ENCODE results near the gene TMEM255B. TPM values are rescaled to one million over a fixed set of nuclear protein-coding genes. Genes with fewer than 3 reads are reported as not detected.

TMEM255B gene
- total RNA-seq, 1 donor from 2014 or later: 20.6 TPM

GRCh38 chr13:113849546-113849945 lies 90.5 kb downstream of the TMEM255B start:
- DNase-seq (ENCODE audit: low spot score): no peak

GRCh38 chr13:113849981-113850721 lies 91.1 kb downstream of the TMEM255B start:
- peak; percentile 29 for DNase-seq (ENCODE audit: low spot score)

GRCh38 chr13:113850722-113851479 lies 91.9 kb downstream of the TMEM255B start:
- DNase-seq (ENCODE audit: low spot score): peak; percentile 13

GRCh38 chr13:113851480-113851803 lies 92.4 kb downstream of the TMEM255B start:
- no peak for DNase-seq (ENCODE audit: low spot score)

GRCh38 chr13:113851826-113852535 lies 93.0 kb downstream of the TMEM255B start:
- DNase-seq (ENCODE audit: low spot score): peak; percentile 32

GRCh38 chr13:113852536-113853517 lies 93.8 kb downstream of the TMEM255B start:
- peak; percentile 41 for DNase-seq (ENCODE audit: low spot score)

- DNase-seq (ENCODE audit: low spot score): peak; percentile 41
Measured at GRCh38 chr13:113853518-113854237, 94.7 kb downstream of the TMEM255B start.

- DNase-seq (ENCODE audit: low spot score): peak; percentile 49
Measured at GRCh38 chr13:113854238-113855011, 95.4 kb downstream of the TMEM255B start.

GRCh38 chr13:113855012-113855921 lies 96.2 kb downstream of the TMEM255B start:
- DNase-seq (ENCODE audit: low spot score): peak; percentile 44

- peak; percentile 32 for DNase-seq (ENCODE audit: low spot score)
Measured at GRCh38 chr13:113855931-113856715, 97.1 kb downstream of the TMEM255B start.

- peak; percentile 44 for DNase-seq (ENCODE audit: low spot score)
Measured at GRCh38 chr13:113856716-113857065, 97.7 kb downstream of the TMEM255B start.

GRCh38 chr13:113857531-113858195 lies 98.6 kb downstream of the TMEM255B start:
- peak; percentile 36 for DNase-seq (ENCODE audit: low spot score)

- peak; percentile 32 for DNase-seq (ENCODE audit: low spot score)
Measured at GRCh38 chr13:113859311-113860050, 100.5 kb downstream of the TMEM255B start.

GRCh38 chr13:113860051-113860664 lies 101.1 kb downstream of the TMEM255B start:
- DNase-seq (ENCODE audit: low spot score): peak; percentile 39

- peak; percentile 48 for DNase-seq (ENCODE audit: low spot score)
Measured at GRCh38 chr13:113860665-113861432, 101.8 kb downstream of the TMEM255B start.

All from ureter (tissue), 1 donor.